Keratinocyte (primary cell): ENCODE data around the gene TLCD3A.
"Not testable (repeated sequence)": the region's sequence is repeated elsewhere in the genome, so short reads cannot be mapped to it uniquely, and the experiment has no call there.

Experiments used
- EZH2 ChIP-seq: IDR thresholded peaks from one replicate; pipeline ENCODE4 v1.6.1; 2012; ENCODE audit warnings: inconsistent platforms, mild to moderate bottlenecking, low read length, moderate library complexity
- TF ChIP-seq, protein P1 (sequence below), 3 experiments: IDR thresholded peaks in 1 of 3; conservative IDR thresholded peaks in 1 of 3; optimal IDR thresholded peaks in 1 of 3; 2 replicates in 2 of 3; 3 replicates in 1 of 3; pipeline versions ENCODE3 to v1.5.1; 2011; ENCODE audit warnings: low read length in 3 of 3, mild to moderate bottlenecking in 3 of 3, moderate library complexity in 2 of 3, control low read depth in 1 of 3, inconsistent platforms in 1 of 3; ENCODE audit not compliant: insufficient read depth in 2 of 3; ENCODE audit errors: extremely low read depth in 1 of 3

DNA sequence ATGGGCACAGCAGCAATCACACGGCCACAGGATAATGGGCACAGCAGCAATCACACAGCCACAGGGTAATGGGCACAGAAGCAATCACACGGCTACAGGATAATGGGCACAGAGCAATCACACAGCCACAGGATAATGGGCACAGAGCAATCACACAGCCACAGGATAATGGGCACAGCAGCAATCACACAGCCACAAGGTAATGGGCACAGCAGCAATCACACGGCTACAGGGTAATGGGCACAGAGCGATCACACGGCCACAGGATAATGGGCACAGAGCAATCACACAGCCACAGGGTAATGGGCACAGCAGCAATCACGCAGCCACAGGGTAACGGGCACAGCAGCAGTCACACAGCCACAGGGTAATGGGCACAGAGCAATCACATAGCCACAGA is 17.0 kb downstream of the TLCD3A start:
- TF ChIP-seq, protein P1, sequence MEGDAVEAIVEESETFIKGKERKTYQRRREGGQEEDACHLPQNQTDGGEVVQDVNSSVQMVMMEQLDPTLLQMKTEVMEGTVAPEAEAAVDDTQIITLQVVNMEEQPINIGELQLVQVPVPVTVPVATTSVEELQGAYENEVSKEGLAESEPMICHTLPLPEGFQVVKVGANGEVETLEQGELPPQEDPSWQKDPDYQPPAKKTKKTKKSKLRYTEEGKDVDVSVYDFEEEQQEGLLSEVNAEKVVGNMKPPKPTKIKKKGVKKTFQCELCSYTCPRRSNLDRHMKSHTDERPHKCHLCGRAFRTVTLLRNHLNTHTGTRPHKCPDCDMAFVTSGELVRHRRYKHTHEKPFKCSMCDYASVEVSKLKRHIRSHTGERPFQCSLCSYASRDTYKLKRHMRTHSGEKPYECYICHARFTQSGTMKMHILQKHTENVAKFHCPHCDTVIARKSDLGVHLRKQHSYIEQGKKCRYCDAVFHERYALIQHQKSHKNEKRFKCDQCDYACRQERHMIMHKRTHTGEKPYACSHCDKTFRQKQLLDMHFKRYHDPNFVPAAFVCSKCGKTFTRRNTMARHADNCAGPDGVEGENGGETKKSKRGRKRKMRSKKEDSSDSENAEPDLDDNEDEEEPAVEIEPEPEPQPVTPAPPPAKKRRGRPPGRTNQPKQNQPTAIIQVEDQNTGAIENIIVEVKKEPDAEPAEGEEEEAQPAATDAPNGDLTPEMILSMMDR (optimal IDR thresholded peaks at IDR 0.05 in 1 of 3, IDR thresholded peaks at IDR 0.05 in 1 of 3, conservative IDR thresholded peaks at IDR 0.05 in 1 of 3; ENCODE audit: extremely low read depth in 1 of 3, insufficient read depth in 2 of 3, low read length in 3 of 3), result not testable (repeated sequence)
- not testable (repeated sequence) for TF ChIP-seq EZH2
